SK-N-SH (cell line): ENCODE results near the gene TAF1B. TPM values are rescaled to one million over a fixed set of nuclear protein-coding genes. Genes with fewer than 3 reads are reported as not detected.
A peak's percentile ranks its signal among the peaks of the same experiment; 100 is the strongest.

ENCODE experiments used
- CTCF ChIA-PET: fragments of 300-600, 350-600 bp; formaldehyde crosslinking; extraction: SDS; loops from one replicate; lab custom pipeline; 2021; lab: Yijun Ruan, JAX
- POLR2A ChIA-PET: fragments of 350-600 bp; sonication (Branson Sonifier 250); formaldehyde crosslinking; extraction: SDS; loops from one replicate; lab custom pipeline; 2020; ENCODE audit warnings: antibody characterized with exemption, inconsistent platforms; lab: Yijun Ruan, JAX
- DNase-seq: peaks from one replicate; pipeline ENCODE4 v3.0.0; 2012
- H2AFZ ChIP-seq: fragments of 200-600 bp; sonication (generic); 2 replicates; pipeline ENCODE4 v1.8.1; 2016; ENCODE audit warnings: antibody characterized with exemption, mild to moderate bottlenecking, low read depth
- H3F3A ChIP-seq: fragments of 200-600 bp; sonication (generic); replicated peaks from 2 replicates; pipeline ENCODE3; 2016; ENCODE audit warnings: antibody characterized with exemption, mild to moderate bottlenecking; ENCODE audit not compliant: insufficient read depth
- H3K27ac ChIP-seq, 2 experiments: fragments of 200-500 bp in 1 of 2; fragments of 200-600 bp in 1 of 2; sonication (Bioruptor generic) in 1 of 2; sonication (generic), shearing (Covaris generic) in 1 of 2; 2 replicates each; pipeline versions ENCODE4 v1.5.1 to v1.6.1; 2014 to 2016; ENCODE audit warnings: low read depth in 2 of 2, inconsistent platforms in 1 of 2, low read length in 1 of 2, mild to moderate bottlenecking in 1 of 2, mixed read lengths in 1 of 2
- H3K27me3 ChIP-seq: fragments of 200-600 bp; sonication (generic), shearing (Covaris generic); 2 replicates; pipeline ENCODE4 v1.6.1; 2016; ENCODE audit warnings: mixed run types; ENCODE audit not compliant: insufficient read depth
- H3K36me3 ChIP-seq, 2 experiments: fragments of 200-500 bp in 1 of 2; fragments of 200-600 bp in 1 of 2; sonication (Bioruptor generic) in 1 of 2; sonication (generic) in 1 of 2; replicated peaks in 1 of 2; 2 replicates each; pipeline versions ENCODE3 to v1.5.1; 2014 to 2016; ENCODE audit warnings: low read length in 1 of 2, mild to moderate bottlenecking in 1 of 2; ENCODE audit not compliant: insufficient read depth in 2 of 2, control insufficient read depth in 1 of 2
- H3K4me1 ChIP-seq, 2 experiments: fragments of 200-500 bp in 1 of 2; fragments of 200-600 bp in 1 of 2; sonication (Bioruptor generic) in 1 of 2; sonication (generic), shearing (Covaris generic) in 1 of 2; 2 replicates each; pipeline versions ENCODE4 v1.5.1 to v1.6.1; 2014 to 2016; ENCODE audit warnings: low read depth in 1 of 2, low read length in 1 of 2, mixed run types in 1 of 2; ENCODE audit not compliant: insufficient read depth in 2 of 2, control insufficient read depth in 1 of 2
- H3K4me2 ChIP-seq: fragments of 200-600 bp; sonication (generic), shearing (Covaris generic); 2 replicates; pipeline ENCODE4 v1.6.1; 2017; ENCODE audit warnings: mixed run types
- H3K4me3 ChIP-seq, 2 experiments: fragments of 200-500 bp in 1 of 2; fragments of 200-600 bp in 1 of 2; sonication (Bioruptor generic) in 1 of 2; sonication (generic), shearing (Covaris generic) in 1 of 2; 2 replicates each; pipeline versions ENCODE4 v1.5.1 to v1.8.1; 2014 to 2016; ENCODE audit warnings: low read depth in 2 of 2, inconsistent platforms in 1 of 2, low read length in 1 of 2, mild to moderate bottlenecking in 1 of 2, mixed read lengths in 1 of 2, moderate library complexity in 1 of 2
- H3K79me2 ChIP-seq: fragments of 200-600 bp; sonication (generic); 2 replicates; pipeline ENCODE4 v1.8.1; 2017; ENCODE audit warnings: mild to moderate bottlenecking; ENCODE audit not compliant: insufficient read depth
- H3K9ac ChIP-seq: fragments of 200-600 bp; sonication (generic); 2 replicates; pipeline ENCODE4 v1.6.1; 2017; ENCODE audit warnings: mixed run types
- H3K9me2 ChIP-seq: fragments of 200-600 bp; sonication (generic); 2 replicates; pipeline ENCODE4 v1.6.1; 2017; ENCODE audit warnings: mixed run types
- H3K9me3 ChIP-seq: fragments of 200-600 bp; sonication (generic); 2 replicates; pipeline ENCODE4 v1.6.1; 2017; ENCODE audit warnings: mixed run types, mild to moderate bottlenecking, moderate library complexity
- H4K20me1 ChIP-seq: fragments of 200-600 bp; sonication (generic); 2 replicates; pipeline ENCODE4 v1.6.1; 2017; ENCODE audit warnings: mild to moderate bottlenecking, mixed run types; ENCODE audit not compliant: insufficient read depth
- CTCF ChIP-seq: fragments of 200-600 bp; sonication (generic); IDR thresholded peaks from 2 replicates; pipeline ENCODE4 v1.6.1; 2017; ENCODE audit warnings: antibody characterized with exemption, mild to moderate bottlenecking, moderate library complexity
- ELF1 ChIP-seq: IDR thresholded peaks from 2 replicates; pipeline ENCODE4 v1.4.0; 2012
- GATA2 ChIP-seq: sonication (generic); formaldehyde crosslinking; IDR thresholded peaks from 2 replicates; pipeline ENCODE4 v1.5.0; 2020; ENCODE audit warnings: mild to moderate bottlenecking, missing genetic modification reagents
- IRF3 ChIP-seq: fragments of 150-350 bp; IDR thresholded peaks from 2 replicates; pipeline ENCODE4 v1.6.1; 2016; ENCODE audit warnings: mild to moderate bottlenecking, low read depth, low read length
- MXI1 ChIP-seq: IDR thresholded peaks from 2 replicates; pipeline ENCODE4 v1.6.1; 2012; ENCODE audit warnings: mild to moderate bottlenecking, low read depth, low read length, improper control_type of control experiment
- POLR2AphosphoS5 ChIP-seq: IDR thresholded peaks from 2 replicates; pipeline ENCODE4 v1.6.1; 2012; ENCODE audit warnings: low read depth, low read length
- TAF1 ChIP-seq: IDR thresholded peaks from 2 replicates; pipeline ENCODE4 v1.6.1; 2012; ENCODE audit warnings: low read depth, mild to moderate bottlenecking, low read length, moderate library complexity, borderline replicate concordance
- WGBS: methylation state at CpG from one replicate; pipeline ENCODE4 v1.1.6; 2017; ENCODE audit warnings: low lambda C conversion rate; 5-methylcytosine and 5-hydroxymethylcytosine counted together
- polyA plus RNA-seq, 3 experiments: library from polyadenylated mRNA; depleted of rRNA; stranded (reverse); fragments of >200 nt; gene quantifications; 2 replicates each; pipeline ENCODE4 v1.2.3, GENCODE V29; 2012

TAF1B gene
- polyA plus RNA-seq, 1 of the 3 experiments (the other 2 are of a cell fraction), result 7.8 TPM

GRCh38 chr2:9968553-9969497 lies 125.6 kb downstream of the TAF1B start:
- Histone ChIP-seq H3K27ac (no peak overlapping the region), H3K9ac (no peak overlapping the region), H3K36me3 (peaks cover 0 to 15% of the 10 kb centered on the region in 2 experiments), H3K27me3 (no peaks in the 10 kb centered on the region), H4K20me1 (no peaks in the 10 kb centered on the region), H3K4me3 (no peak overlapping the region), H2AFZ (no peak overlapping the region), H3K79me2 (no peaks in the 10 kb centered on the region), H3K9me3 (no peaks in the 10 kb centered on the region), H3K4me1 (peaks cover 8 to 19% of the 10 kb centered on the region in 2 experiments; a peak in 3 of 4 replicates), H3F3A (no peaks in the 10 kb centered on the region), H3K9me2 (no peaks in the 10 kb centered on the region), H3K4me2 (no peak overlapping the region)
- 89% methylated on average over 10 of the region's 10 CpGs for WGBS
- POLR2A ChIA-PET, result no interaction called here
- CTCF ChIA-PET, result interaction anchor here (0.8 to 7.7 kb wide), 12 partner anchors 8 to 155 kb away, joined by 3 to 107 read pairs (median 4); no protein-coding TSS in a partner anchor
- TF ChIP-seq ELF1 (no peak), MXI1 (no peak), TAF1 (no peak), CTCF (no peak), IRF3 (no peak), POLR2AphosphoS5 (no peak)
- DNase-seq, result no peak

GRCh38 chr2:9970200-9971044 lies 127.1 kb downstream of the TAF1B start:
- Histone ChIP-seq H3K79me2 (no peaks in the 10 kb centered on the region), H3K27ac (no peak overlapping the region), H3K27me3 (no peaks in the 10 kb centered on the region), H3K4me1 (peaks cover 14 to 21% of the 10 kb centered on the region in 2 experiments; a peak in 3 of 4 replicates), H3K9ac (no peak overlapping the region), H3K9me3 (no peaks in the 10 kb centered on the region), H4K20me1 (no peaks in the 10 kb centered on the region), H3K9me2 (no peaks in the 10 kb centered on the region), H3K36me3 (peaks cover 0 to 6% of the 10 kb centered on the region in 2 experiments), H3K4me2 (no peak overlapping the region), H2AFZ (no peak overlapping the region), H3K4me3 (no peak overlapping the region), H3F3A (peaks cover 5% of the 10 kb centered on the region)
- TF ChIP-seq GATA2, result 0 out of 2 replicates have a peak, but pooled peaks have one; percentile 23
- no peak for TF ChIP-seq CTCF
- CTCF ChIA-PET, result interaction anchor here (0.8 to 7.7 kb wide), 8 partner anchors 9 to 171 kb away, joined by 3 to 107 read pairs (median 6); no protein-coding TSS in a partner anchor
- DNase-seq, result no peak
- 74% methylated on average over 12 of the region's 12 CpGs for WGBS
- POLR2A ChIA-PET, result no interaction called here
